Islet precursor cell (in vitro differentiated cells): Measurements from ENCODE around the gene PSME1.

Experiments used
- DNase-seq: peaks from one replicate; pipeline ENCODE4 v3.0.0-alpha.2; 2018

PSME1 gene

GRCh38 chr14:24149302-24149969, 13.4 kb downstream of the PSME1 start:
- no peak for DNase-seq

- no peak for DNase-seq
Measured at GRCh38 chr14:24150061-24150460, 14.1 kb downstream of the PSME1 start.

- DNase-seq = no peak
Measured at GRCh38 chr14:24150567-24150966, 14.6 kb downstream of the PSME1 start.

- DNase-seq = no peak
Measured at GRCh38 chr14:24150993-24151392, 15.0 kb downstream of the PSME1 start.

GRCh38 chr14:24151404-24152080, 15.5 kb downstream of the PSME1 start:
- DNase-seq = no peak

- no peak for DNase-seq
Measured at GRCh38 chr14:24155100-24155499, 19.1 kb downstream of the PSME1 start.

GRCh38 chr14:24156840-24157239, 20.8 kb downstream of the PSME1 start:
- no peak for DNase-seq

- no peak for DNase-seq
Measured at GRCh38 chr14:24157331-24157730, 21.3 kb downstream of the PSME1 start.

GRCh38 chr14:24159777-24160498, 23.9 kb downstream of the PSME1 start:
- no peak for DNase-seq

- DNase-seq = no peak
Measured at GRCh38 chr14:24160499-24160849, 24.5 kb downstream of the PSME1 start.

- peak; percentile 98 for DNase-seq
Measured at GRCh38 chr14:24160850-24161804, 25.1 kb downstream of the PSME1 start, which contains the start of gene IRF9. IRF9 (plus strand) TSS chr14:24161265; CDS start chr14:24162145, 880 bp downstream.

- no peak for DNase-seq
Measured at GRCh38 chr14:24162093-24162492, 26.1 kb downstream of the PSME1 start.

- DNase-seq = no peak
Measured at GRCh38 chr14:24164518-24164991, 28.6 kb downstream of the PSME1 start.

- DNase-seq = no peak
Measured at GRCh38 chr14:24165785-24166184, 29.8 kb downstream of the PSME1 start.

- no peak for DNase-seq
Measured at GRCh38 chr14:24167469-24168114, 31.6 kb downstream of the PSME1 start.

GRCh38 chr14:24171422-24172260, 35.6 kb downstream of the PSME1 start, which contains the start of gene REC8:
REC8 (plus strand) TSS chr14:24172080; CDS start chr14:24172553, 473 bp downstream.
- peak; percentile 98 for DNase-seq

GRCh38 chr14:24172261-24172860, 36.4 kb downstream of the PSME1 start:
- DNase-seq = no peak

GRCh38 chr14:24172871-24173281, 36.9 kb downstream of the PSME1 start:
- no peak for DNase-seq

- DNase-seq = no peak
Measured at GRCh38 chr14:24176599-24176998, 40.6 kb downstream of the PSME1 start.

GRCh38 chr14:24177041-24177825, 41.2 kb downstream of the PSME1 start:
- no peak for DNase-seq
